Bronchial epithelial cell (primary cell): ENCODE results near the gene ABO. TPM values are rescaled to one million over a fixed set of nuclear protein-coding genes. Genes with fewer than 3 reads are reported as not detected.
"Not testable (repeated sequence)": the region's sequence is repeated elsewhere in the genome, so short reads cannot be mapped to it uniquely, and the experiment has no call there.

ENCODE experiments used
- DNase-seq: peaks from one replicate; pipeline ENCODE4 v3.0.0-alpha.2; 2010; ENCODE audit warnings: low read depth
- FAIRE-seq: peaks from 2 replicates; lab custom pipeline; 2011; peaks lifted over from hg19 to GRCh38; lab: Jason Lieb, UNC
- H3K27me3 ChIP-seq: 2 replicates; pipeline ENCODE4 v1.5.1; 2011; ENCODE audit warnings: low read length; ENCODE audit not compliant: control insufficient read depth, insufficient read depth
- H3K36me3 ChIP-seq: 2 replicates; pipeline ENCODE4 v1.5.1; 2011; ENCODE audit warnings: low read length; ENCODE audit not compliant: control insufficient read depth, insufficient read depth
- H3K4me3 ChIP-seq: 2 replicates; pipeline ENCODE4 v1.5.1; 2011; ENCODE audit warnings: mild to moderate bottlenecking, low read depth, low read length, control low read depth
- CTCF ChIP-seq: IDR thresholded peaks from 2 replicates; pipeline ENCODE4 v1.5.1; 2011; ENCODE audit warnings: mild to moderate bottlenecking, moderate library complexity, low read length, control low read depth, inconsistent platforms; ENCODE audit not compliant: insufficient read depth, severe bottlenecking
- total RNA-seq: library from RNA; depleted of rRNA; stranded (reverse); fragments of >200 nt; gene quantifications from 2 replicates; pipeline ENCODE4 v1.2.1, GENCODE V29; 2014

Gene ABO
- total RNA-seq, 1 donor from 2014 or later = 1.8 TPM

GRCh38 chr9:133238272-133238850 lies 36.6 kb downstream of the ABO start:
- H3K36me3 ChIP-seq = no peaks in the 10 kb centered on the region
- peak overlapping the region; percentile 10 for H3K4me3 ChIP-seq
- DNase-seq = peak; percentile 11
- H3K27me3 ChIP-seq = peaks cover 2% of the 10 kb centered on the region
- no peak for TF ChIP-seq CTCF
- no peak for FAIRE-seq

- no peak for FAIRE-seq
- DNase-seq = no peak
- Histone ChIP-seq H3K36me3 (no peaks in the 10 kb centered on the region), H3K27me3 (peaks cover 2% of the 10 kb centered on the region), H3K4me3 (no peak overlapping the region)
- TF ChIP-seq CTCF = no peak
Observed at GRCh38 chr9:133237035-133237731, 37.8 kb downstream of the ABO start.

GRCh38 chr9:133236291-133237034 lies 38.5 kb downstream of the ABO start:
- FAIRE-seq, H3K27me3 ChIP-seq, H3K4me3 ChIP-seq, DNase-seq, H3K36me3 ChIP-seq: not testable (repeated sequence)

- FAIRE-seq = peak; percentile 70
- no peaks in the 10 kb centered on the region for H3K36me3 ChIP-seq
- TF ChIP-seq CTCF = no peak
- H3K4me3 ChIP-seq = no peak overlapping the region
- no peak for DNase-seq
- H3K27me3 ChIP-seq = peaks cover 2% of the 10 kb centered on the region
Observed at GRCh38 chr9:133235549-133236222, 39.3 kb downstream of the ABO start.

- no peak for TF ChIP-seq CTCF
- Histone ChIP-seq H3K4me3 (no peak overlapping the region), H3K36me3 (no peaks in the 10 kb centered on the region), H3K27me3 (peaks cover 2% of the 10 kb centered on the region)
- FAIRE-seq = no peak
- DNase-seq = no peak
Observed at GRCh38 chr9:133234577-133235322, 40.3 kb downstream of the ABO start.
